DMS153 (cell line): ENCODE results near the gene CIROP.

ENCODE experiments used
- DNase-seq: peaks from one replicate; lab custom pipeline; 2025; lab: John Stamatoyannopoulos, UW

The CIROP gene

GRCh38 chr14:23129759-23130316 lies 25.0 kb upstream of the CIROP start:
- no peak for DNase-seq

GRCh38 chr14:23128969-23129758 lies 24.4 kb upstream of the CIROP start:
- DNase-seq, result no peak

GRCh38 chr14:23127861-23128260 lies 23.1 kb upstream of the CIROP start:
- no peak for DNase-seq

GRCh38 chr14:23126548-23127278 lies 21.9 kb upstream of the CIROP start:
- DNase-seq, result no peak

GRCh38 chr14:23125933-23126524 lies 21.2 kb upstream of the CIROP start:
- DNase-seq, result no peak

- DNase-seq, result no peak
Measured at GRCh38 chr14:23125011-23125410, 20.2 kb upstream of the CIROP start.

GRCh38 chr14:23124337-23124954 lies 19.7 kb upstream of the CIROP start:
- no peak for DNase-seq

- DNase-seq, result no peak
Measured at GRCh38 chr14:23123419-23123818, 18.6 kb upstream of the CIROP start.

- no peak for DNase-seq
Measured at GRCh38 chr14:23122086-23122485, 17.3 kb upstream of the CIROP start.

- no peak for DNase-seq
Measured at GRCh38 chr14:23121361-23121771, 16.6 kb upstream of the CIROP start.

GRCh38 chr14:23120541-23121251 lies 15.9 kb upstream of the CIROP start:
- DNase-seq, result peak; percentile 64

GRCh38 chr14:23119363-23120327 lies 14.9 kb upstream of the CIROP start:
- DNase-seq, result no peak

- DNase-seq, result no peak
Measured at GRCh38 chr14:23118506-23119362, 13.9 kb upstream of the CIROP start, which contains the start of gene CEBPE. Gene CEBPE (minus strand): TSS chr14:23119255. CDS start chr14:23119091, 164 bp downstream.

GRCh38 chr14:23117371-23118020 lies 12.7 kb upstream of the CIROP start:
- no peak for DNase-seq

- DNase-seq, result no peak
Measured at GRCh38 chr14:23115918-23116317, 11.1 kb upstream of the CIROP start.

GRCh38 chr14:23115039-23115731 lies 10.4 kb upstream of the CIROP start:
- peak; percentile 4 for DNase-seq

- no peak for DNase-seq
Measured at GRCh38 chr14:23114669-23115038, 9.9 kb upstream of the CIROP start.

- no peak for DNase-seq
Measured at GRCh38 chr14:23114120-23114458, 9.3 kb upstream of the CIROP start.
